Measurements from ENCODE around the gene KCTD20.

DNA sequence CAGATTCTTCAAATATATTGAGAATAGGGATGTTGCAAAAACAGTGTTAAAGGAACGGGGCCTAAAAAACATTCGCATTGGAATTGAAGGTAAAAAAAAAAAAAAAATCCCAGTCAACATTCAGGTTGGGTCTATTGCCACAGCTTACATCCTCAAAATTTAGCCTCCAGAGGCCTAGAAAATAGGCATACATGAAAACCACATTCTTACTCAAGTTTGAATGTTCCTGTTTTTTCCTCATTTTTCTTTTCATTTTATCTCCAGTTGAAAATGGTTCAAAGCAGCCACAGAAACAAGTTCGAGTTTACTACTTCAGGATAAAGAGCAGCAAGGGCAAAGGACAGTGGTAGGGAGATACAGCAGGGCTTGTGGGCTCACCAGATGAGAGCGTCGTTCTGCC lies 41.9 kb downstream of the KCTD20 start:
- TF ChIP-seq, protein P1, sequence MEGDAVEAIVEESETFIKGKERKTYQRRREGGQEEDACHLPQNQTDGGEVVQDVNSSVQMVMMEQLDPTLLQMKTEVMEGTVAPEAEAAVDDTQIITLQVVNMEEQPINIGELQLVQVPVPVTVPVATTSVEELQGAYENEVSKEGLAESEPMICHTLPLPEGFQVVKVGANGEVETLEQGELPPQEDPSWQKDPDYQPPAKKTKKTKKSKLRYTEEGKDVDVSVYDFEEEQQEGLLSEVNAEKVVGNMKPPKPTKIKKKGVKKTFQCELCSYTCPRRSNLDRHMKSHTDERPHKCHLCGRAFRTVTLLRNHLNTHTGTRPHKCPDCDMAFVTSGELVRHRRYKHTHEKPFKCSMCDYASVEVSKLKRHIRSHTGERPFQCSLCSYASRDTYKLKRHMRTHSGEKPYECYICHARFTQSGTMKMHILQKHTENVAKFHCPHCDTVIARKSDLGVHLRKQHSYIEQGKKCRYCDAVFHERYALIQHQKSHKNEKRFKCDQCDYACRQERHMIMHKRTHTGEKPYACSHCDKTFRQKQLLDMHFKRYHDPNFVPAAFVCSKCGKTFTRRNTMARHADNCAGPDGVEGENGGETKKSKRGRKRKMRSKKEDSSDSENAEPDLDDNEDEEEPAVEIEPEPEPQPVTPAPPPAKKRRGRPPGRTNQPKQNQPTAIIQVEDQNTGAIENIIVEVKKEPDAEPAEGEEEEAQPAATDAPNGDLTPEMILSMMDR (IDR thresholded peaks at IDR 0.05; ENCODE audit: low read depth, low read length, missing input control): no peak
- TF ChIP-seq, protein P2, sequence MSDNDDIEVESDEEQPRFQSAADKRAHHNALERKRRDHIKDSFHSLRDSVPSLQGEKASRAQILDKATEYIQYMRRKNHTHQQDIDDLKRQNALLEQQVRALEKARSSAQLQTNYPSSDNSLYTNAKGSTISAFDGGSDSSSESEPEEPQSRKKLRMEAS (IDR thresholded peaks at IDR 0.05): no peak
- TF ChIP-seq, protein P3, sequence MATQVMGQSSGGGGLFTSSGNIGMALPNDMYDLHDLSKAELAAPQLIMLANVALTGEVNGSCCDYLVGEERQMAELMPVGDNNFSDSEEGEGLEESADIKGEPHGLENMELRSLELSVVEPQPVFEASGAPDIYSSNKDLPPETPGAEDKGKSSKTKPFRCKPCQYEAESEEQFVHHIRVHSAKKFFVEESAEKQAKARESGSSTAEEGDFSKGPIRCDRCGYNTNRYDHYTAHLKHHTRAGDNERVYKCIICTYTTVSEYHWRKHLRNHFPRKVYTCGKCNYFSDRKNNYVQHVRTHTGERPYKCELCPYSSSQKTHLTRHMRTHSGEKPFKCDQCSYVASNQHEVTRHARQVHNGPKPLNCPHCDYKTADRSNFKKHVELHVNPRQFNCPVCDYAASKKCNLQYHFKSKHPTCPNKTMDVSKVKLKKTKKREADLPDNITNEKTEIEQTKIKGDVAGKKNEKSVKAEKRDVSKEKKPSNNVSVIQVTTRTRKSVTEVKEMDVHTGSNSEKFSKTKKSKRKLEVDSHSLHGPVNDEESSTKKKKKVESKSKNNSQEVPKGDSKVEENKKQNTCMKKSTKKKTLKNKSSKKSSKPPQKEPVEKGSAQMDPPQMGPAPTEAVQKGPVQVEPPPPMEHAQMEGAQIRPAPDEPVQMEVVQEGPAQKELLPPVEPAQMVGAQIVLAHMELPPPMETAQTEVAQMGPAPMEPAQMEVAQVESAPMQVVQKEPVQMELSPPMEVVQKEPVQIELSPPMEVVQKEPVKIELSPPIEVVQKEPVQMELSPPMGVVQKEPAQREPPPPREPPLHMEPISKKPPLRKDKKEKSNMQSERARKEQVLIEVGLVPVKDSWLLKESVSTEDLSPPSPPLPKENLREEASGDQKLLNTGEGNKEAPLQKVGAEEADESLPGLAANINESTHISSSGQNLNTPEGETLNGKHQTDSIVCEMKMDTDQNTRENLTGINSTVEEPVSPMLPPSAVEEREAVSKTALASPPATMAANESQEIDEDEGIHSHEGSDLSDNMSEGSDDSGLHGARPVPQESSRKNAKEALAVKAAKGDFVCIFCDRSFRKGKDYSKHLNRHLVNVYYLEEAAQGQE (IDR thresholded peaks at IDR 0.05): no peak

All from liver (tissue), 2 donors.